NCI-H2227 (cell line): ENCODE results near the gene RASAL2.
A peak's percentile ranks its signal among the peaks of the same experiment; 100 is the strongest.

Experiments used
- DNase-seq: peaks from one replicate; lab custom pipeline; 2025; ENCODE audit not compliant: unreplicated experiment; lab: John Stamatoyannopoulos, UW

The RASAL2 gene

GRCh38 chr1:178275049-178275448 lies 181.1 kb downstream of the RASAL2 start:
- DNase-seq, result no peak

GRCh38 chr1:178275553-178275952 lies 181.6 kb downstream of the RASAL2 start:
- DNase-seq, result no peak

- no peak for DNase-seq
Observed at GRCh38 chr1:178277793-178278530, 184.1 kb downstream of the RASAL2 start.

- DNase-seq, result no peak
Observed at GRCh38 chr1:178278916-178279686, 185.2 kb downstream of the RASAL2 start.

- peak; percentile 43 for DNase-seq
Observed at GRCh38 chr1:178282949-178283367, 189.1 kb downstream of the RASAL2 start.

GRCh38 chr1:178283409-178283808 lies 189.5 kb downstream of the RASAL2 start:
- no peak for DNase-seq

GRCh38 chr1:178284058-178284457 lies 190.2 kb downstream of the RASAL2 start:
- DNase-seq, result no peak

GRCh38 chr1:178291166-178291565 lies 197.3 kb downstream of the RASAL2 start:
- no peak for DNase-seq

- no peak for DNase-seq
Observed at GRCh38 chr1:178294654-178295053, 200.8 kb downstream of the RASAL2 start.

- DNase-seq, result no peak
Observed at GRCh38 chr1:178300352-178300699, 206.4 kb downstream of the RASAL2 start.

GRCh38 chr1:178301141-178301540 lies 207.2 kb downstream of the RASAL2 start:
- no peak for DNase-seq

GRCh38 chr1:178307264-178307663 lies 213.4 kb downstream of the RASAL2 start:
- no peak for DNase-seq

GRCh38 chr1:178308438-178308837 lies 214.5 kb downstream of the RASAL2 start:
- DNase-seq, result no peak

- peak; percentile 88 for DNase-seq
Observed at GRCh38 chr1:178310685-178311105, 216.8 kb downstream of the RASAL2 start.

- DNase-seq, result no peak
Observed at GRCh38 chr1:178311164-178311563, 217.3 kb downstream of the RASAL2 start.

- peak; percentile 6 for DNase-seq
Observed at GRCh38 chr1:178320280-178320982, 226.5 kb downstream of the RASAL2 start.

- DNase-seq, result no peak
Observed at GRCh38 chr1:178323067-178323466, 229.2 kb downstream of the RASAL2 start.

- no peak for DNase-seq
Observed at GRCh38 chr1:178324003-178324402, 230.1 kb downstream of the RASAL2 start.

- no peak for DNase-seq
Observed at GRCh38 chr1:178328728-178329127, 234.8 kb downstream of the RASAL2 start.

- no peak for DNase-seq
Observed at GRCh38 chr1:178330153-178330552, 236.2 kb downstream of the RASAL2 start.

GRCh38 chr1:178330848-178331497 lies 237.1 kb downstream of the RASAL2 start:
- no peak for DNase-seq
